Stimulated activated CD4-positive, alpha-beta T cell treated with anti-CD3 and anti-CD28 coated beads, Interleukin-4, amount 100 ng/mL, for 4 hours (primary cell): ENCODE measurements around the gene CORO1C.
"Not testable (repeated sequence)": the region's sequence is repeated elsewhere in the genome, so short reads cannot be mapped to it uniquely, and the experiment has no call there.

ENCODE experiments used
- DNase-seq, 2 experiments: peaks; one replicate each; pipeline ENCODE4 v3.0.0-alpha.2; 2020

CORO1C gene

GRCh38 chr12:108671110-108671509 lies 60.2 kb downstream of the CORO1C start:
- no peak for DNase-seq

- no peak for DNase-seq
Observed at GRCh38 chr12:108670066-108670631, 61.2 kb downstream of the CORO1C start.

- DNase-seq, result no peak
Observed at GRCh38 chr12:108668542-108668941, 62.8 kb downstream of the CORO1C start.

GRCh38 chr12:108668063-108668462 lies 63.3 kb downstream of the CORO1C start:
- no peak for DNase-seq

- no peak for DNase-seq
Observed at GRCh38 chr12:108667349-108667748, 64.0 kb downstream of the CORO1C start.

GRCh38 chr12:108666401-108666881 lies 64.9 kb downstream of the CORO1C start:
- no peak for DNase-seq

- DNase-seq, result no peak
Observed at GRCh38 chr12:108665608-108666202, 65.6 kb downstream of the CORO1C start.

GRCh38 chr12:108664338-108665258 lies 66.7 kb downstream of the CORO1C start:
- peak; percentile 67 to 85 for DNase-seq

GRCh38 chr12:108663324-108664015 lies 67.8 kb downstream of the CORO1C start:
- DNase-seq, result no peak

- not testable (repeated sequence) for DNase-seq
Observed at GRCh38 chr12:108658115-108658514, 73.2 kb downstream of the CORO1C start.

GRCh38 chr12:108657130-108657745 lies 74.1 kb downstream of the CORO1C start:
- no peak for DNase-seq

GRCh38 chr12:108656247-108656646 lies 75.1 kb downstream of the CORO1C start:
- DNase-seq, result not testable (repeated sequence)

GRCh38 chr12:108655812-108656175 lies 75.5 kb downstream of the CORO1C start:
- not testable (repeated sequence) for DNase-seq

- DNase-seq, result not testable (repeated sequence)
Observed at GRCh38 chr12:108654622-108655021, 76.7 kb downstream of the CORO1C start.

- no peak for DNase-seq
Observed at GRCh38 chr12:108653922-108654321, 77.4 kb downstream of the CORO1C start.

GRCh38 chr12:108653082-108653516 lies 78.2 kb downstream of the CORO1C start:
- no peak for DNase-seq

- no peak for DNase-seq
Observed at GRCh38 chr12:108650083-108650482, 81.2 kb downstream of the CORO1C start.

GRCh38 chr12:108649669-108650068 lies 81.6 kb downstream of the CORO1C start:
- no peak for DNase-seq

GRCh38 chr12:108649126-108649525 lies 82.2 kb downstream of the CORO1C start:
- DNase-seq, result no peak

- no peak for DNase-seq
Observed at GRCh38 chr12:108648371-108648770, 82.9 kb downstream of the CORO1C start.

GRCh38 chr12:108647585-108648287 lies 83.6 kb downstream of the CORO1C start:
- no peak for DNase-seq
